Adipocyte (in vitro differentiated cells): ENCODE measurements around the gene INHA.

Source experiments
- DNase-seq: peaks from one replicate; pipeline ENCODE4 v3.0.0-alpha.2; 2015; ENCODE audit warnings: low read depth
- H3K27me3 ChIP-seq: replicated peaks from 2 replicates; pipeline ENCODE4 v1.7.0; 2013; ENCODE audit warnings: mild to moderate bottlenecking, low read length, moderate library complexity; ENCODE audit not compliant: control insufficient read depth, insufficient read depth
- H3K36me3 ChIP-seq: 2 replicates; pipeline ENCODE4 v1.7.0; 2013; ENCODE audit warnings: low read length, mild to moderate bottlenecking, moderate library complexity; ENCODE audit not compliant: control insufficient read depth, insufficient read depth, severe bottlenecking
- H3K4me1 ChIP-seq: 2 replicates; pipeline ENCODE4 v1.7.0; 2013; ENCODE audit warnings: mild to moderate bottlenecking, low read length, moderate library complexity; ENCODE audit not compliant: control insufficient read depth, insufficient read depth
- H3K4me3 ChIP-seq: 2 replicates; pipeline ENCODE4 v1.7.0; 2013; ENCODE audit warnings: mild to moderate bottlenecking, low read length, moderate library complexity
- H3K9ac ChIP-seq: 2 replicates; pipeline ENCODE4 v1.7.0; 2013; ENCODE audit warnings: mild to moderate bottlenecking, low read length, moderate library complexity
- H3K9me3 ChIP-seq: 2 replicates; pipeline ENCODE4 v1.7.0; 2013; ENCODE audit warnings: mild to moderate bottlenecking, low read length, moderate library complexity; ENCODE audit not compliant: control insufficient read depth

INHA gene

DNA sequence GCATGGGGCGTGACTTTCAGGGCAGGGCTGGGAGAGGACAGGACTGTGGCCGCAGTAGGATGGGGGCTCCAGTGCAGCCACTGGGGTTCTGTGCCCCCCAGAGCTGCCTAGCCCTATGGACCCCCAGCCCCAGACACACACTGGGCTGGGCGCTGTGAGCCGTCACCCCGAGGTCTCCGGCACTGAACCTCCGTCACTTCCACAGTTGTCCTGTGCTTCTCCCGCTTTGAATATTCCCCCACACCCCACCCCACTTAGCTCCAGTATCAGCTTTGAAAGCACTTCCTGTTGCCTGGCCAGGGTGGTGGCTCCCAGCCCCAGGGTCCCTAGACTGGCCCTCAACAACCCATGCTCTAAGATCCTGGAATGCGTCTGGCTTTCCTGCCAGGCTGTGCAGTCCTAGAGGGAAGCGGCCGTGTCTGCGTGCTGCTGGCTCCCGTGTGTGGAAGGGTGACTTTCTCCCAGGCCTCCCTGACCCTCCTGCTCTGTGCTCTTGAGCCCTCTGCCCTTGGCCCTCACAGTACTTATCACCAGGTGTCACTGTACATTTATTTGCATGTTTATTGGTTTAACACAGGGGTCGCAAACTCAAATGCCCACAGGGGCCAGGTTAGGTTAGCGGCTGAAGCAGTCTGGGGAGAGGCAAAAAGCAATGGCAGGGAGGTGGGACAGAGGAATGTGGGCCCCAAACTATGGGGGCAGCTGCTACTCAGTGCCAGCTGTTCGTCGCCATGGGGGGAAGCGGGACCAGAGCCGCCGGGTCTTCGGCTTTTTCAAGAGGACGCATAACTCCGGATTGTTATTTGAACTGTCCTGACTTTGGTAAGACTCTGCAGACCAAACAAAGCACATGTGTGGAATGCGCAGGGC lies 10.7 kb upstream of the INHA start:
- DNase-seq = no peak
- peak overlapping the region; percentile 25 for H3K9ac ChIP-seq
- no peaks in the 10 kb centered on the region for H3K9me3 ChIP-seq
- H3K4me1 ChIP-seq = peaks cover 22% of the 10 kb centered on the region
- H3K4me3 ChIP-seq = no peak overlapping the region
- peaks cover 21% of the 10 kb centered on the region for H3K36me3 ChIP-seq
- H3K27me3 ChIP-seq = no peaks in the 10 kb centered on the region

DNA sequence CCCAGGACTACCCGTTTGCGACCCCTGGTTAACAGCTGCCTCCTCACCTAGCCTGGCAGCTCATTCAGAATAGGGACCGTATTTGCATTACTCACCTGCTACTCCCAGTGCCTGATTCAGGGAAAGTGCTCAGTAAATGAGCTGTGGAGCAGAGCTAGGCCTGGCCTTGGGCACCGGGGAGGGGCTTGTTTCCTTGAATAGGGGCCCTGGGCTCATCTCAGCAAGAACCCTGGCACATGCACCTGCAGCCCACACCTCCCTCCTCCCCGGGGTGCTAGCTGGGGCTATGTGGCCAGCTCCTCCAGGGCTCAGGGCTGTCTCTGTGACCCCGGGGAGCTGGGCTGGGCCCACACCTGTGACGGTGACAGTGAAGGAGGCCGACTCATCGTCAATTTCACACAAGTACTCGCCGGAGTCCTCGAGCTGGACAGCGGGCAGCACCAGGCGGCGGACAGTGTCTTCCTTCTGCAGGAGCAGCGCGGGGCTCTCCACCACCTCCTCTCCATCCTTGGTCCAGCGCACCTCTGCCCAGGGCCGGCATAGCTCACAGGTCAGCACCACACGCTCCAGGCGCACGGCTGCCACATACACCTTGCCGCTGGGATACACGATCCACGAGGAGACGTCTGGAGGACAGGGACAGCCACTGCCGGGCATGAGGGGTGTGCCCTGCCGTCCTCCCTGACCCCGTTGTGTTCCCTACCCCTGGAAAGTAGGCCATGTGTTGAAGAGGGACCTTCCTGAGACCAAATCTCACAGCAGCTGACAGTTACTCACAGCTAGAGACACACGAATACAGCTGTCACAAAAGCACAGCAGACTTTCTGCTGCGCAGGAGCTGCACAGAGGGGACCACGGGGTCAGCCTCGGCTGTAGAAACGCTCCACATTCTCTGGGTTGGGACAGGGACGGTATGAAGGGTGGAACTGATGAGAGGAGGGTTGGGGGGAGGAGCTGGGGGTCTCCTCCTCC lies 9.8 kb upstream of the INHA start:
- Histone ChIP-seq H3K9ac (no peak overlapping the region), H3K27me3 (no peaks in the 10 kb centered on the region), H3K4me3 (no peak overlapping the region), H3K36me3 (peaks cover 31% of the 10 kb centered on the region), H3K4me1 (peaks cover 22% of the 10 kb centered on the region), H3K9me3 (no peaks in the 10 kb centered on the region)
- DNase-seq = no peak

DNA sequence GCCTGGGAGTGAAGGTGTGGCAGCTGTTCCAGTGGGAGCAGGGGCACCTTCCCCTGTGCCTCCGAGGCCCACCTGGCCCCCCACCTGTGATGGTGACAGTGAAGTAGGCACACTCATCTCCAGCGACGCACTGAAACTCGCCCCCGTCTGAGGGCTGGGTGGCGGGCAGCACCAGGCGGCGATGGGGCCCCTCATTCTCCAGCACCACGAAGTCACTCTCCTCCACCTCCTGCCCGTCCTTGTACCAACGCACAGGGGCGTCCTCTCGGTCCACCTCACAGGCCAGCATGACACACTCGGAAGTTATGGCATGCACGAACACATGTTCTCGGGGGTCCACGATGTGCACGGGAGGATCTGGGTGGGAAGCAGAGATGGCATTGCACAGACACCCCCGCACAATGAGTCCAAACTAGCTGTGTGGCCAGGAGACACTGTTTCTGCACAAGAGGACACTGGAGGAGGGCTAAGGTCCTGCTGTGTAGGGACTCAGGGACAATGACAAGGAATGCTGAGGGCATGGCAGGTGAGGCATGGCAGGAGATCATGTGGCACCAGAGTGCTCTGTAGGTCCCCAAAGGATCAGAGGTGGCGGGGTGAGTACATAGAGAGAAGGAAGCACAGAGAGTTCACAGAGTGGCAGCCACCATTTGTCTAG lies 8.7 kb upstream of the INHA start:
- H3K36me3 ChIP-seq = peaks cover 38% of the 10 kb centered on the region
- no peak for DNase-seq

DNA sequence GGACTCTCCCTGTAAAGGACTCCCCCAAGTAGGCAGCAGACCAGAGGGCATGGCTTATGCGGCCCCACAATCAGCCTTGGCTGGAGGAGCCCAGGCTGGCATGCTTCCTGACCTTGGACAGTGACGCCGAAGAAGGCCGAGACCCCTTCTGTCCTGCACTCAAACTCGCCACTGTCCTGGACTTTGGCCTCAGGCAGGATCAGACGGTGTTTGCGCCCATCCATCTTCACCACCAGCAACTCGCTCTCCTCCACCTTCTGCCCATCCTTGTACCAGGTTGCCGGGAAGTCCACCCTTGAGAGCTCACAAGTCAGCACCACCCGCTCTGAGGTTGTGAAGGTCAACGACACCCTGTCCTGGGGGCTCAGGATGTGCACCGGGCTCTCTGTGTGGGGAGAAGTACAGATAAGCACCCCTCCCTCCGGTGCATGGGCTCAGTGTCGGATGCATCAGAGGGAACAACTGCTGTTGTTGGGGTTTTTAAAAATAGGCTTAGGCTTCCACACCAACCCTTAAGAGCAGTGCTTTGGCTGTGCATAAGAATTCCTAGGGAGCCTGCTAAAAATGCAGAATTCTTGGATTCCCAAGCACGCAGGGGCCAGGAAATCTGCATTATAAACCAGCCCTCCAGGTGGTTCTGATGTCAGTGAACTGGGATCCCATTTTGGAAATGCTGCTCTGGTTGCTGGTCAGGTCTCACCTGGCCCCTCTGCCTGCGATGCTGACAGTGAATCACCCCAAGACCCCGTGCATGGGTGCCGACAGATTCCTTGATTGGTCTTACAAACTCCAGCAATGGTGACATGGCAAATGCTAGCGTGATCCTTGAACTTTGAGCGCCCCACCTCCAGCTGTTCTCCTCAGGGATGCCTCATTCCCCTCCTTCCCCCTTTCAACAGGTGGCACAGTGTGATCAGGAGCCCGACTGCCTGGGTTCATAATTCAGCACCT lies 6.7 kb upstream of the INHA start:
- Histone ChIP-seq H3K9ac (no peak overlapping the region), H3K4me3 (no peak overlapping the region), H3K9me3 (no peaks in the 10 kb centered on the region), H3K4me1 (peaks cover 22% of the 10 kb centered on the region), H3K27me3 (no peaks in the 10 kb centered on the region), H3K36me3 (peaks cover 49% of the 10 kb centered on the region)
- DNase-seq = no peak

More for the DNA sequence above, 8.7 kb upstream of the INHA start:
- no peak overlapping the region for H3K9ac ChIP-seq
- peaks cover 22% of the 10 kb centered on the region for H3K4me1 ChIP-seq
- H3K9me3 ChIP-seq = no peaks in the 10 kb centered on the region
- H3K27me3 ChIP-seq = no peaks in the 10 kb centered on the region
- H3K4me3 ChIP-seq = no peak overlapping the region

DNA sequence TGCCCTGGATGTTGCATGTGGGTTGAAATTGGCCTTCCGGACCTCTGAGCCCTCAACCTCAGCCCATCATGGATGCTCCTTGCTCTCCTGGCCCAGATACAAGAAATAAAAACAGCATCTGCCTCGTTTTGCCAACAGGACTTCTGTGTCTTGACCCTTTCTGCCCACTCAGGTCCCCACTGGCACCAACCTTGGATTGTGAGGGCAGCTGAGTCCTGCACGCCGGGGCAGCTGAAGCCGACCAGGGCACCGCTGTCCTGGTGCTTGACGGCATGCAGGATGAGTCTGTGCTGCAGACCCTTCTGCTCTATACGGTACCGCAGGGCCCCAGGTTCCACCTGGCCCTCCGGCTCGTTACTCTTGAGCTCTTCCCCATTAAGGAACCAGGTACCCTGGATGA lies 5.5 kb upstream of the INHA start:
- no peak for DNase-seq
- no peaks in the 10 kb centered on the region for H3K27me3 ChIP-seq
- H3K4me1 ChIP-seq = peaks cover 14% of the 10 kb centered on the region
- no peak overlapping the region for H3K4me3 ChIP-seq
- peaks cover 49% of the 10 kb centered on the region for H3K36me3 ChIP-seq
- no peak overlapping the region for H3K9ac ChIP-seq
- H3K9me3 ChIP-seq = no peaks in the 10 kb centered on the region

DNA sequence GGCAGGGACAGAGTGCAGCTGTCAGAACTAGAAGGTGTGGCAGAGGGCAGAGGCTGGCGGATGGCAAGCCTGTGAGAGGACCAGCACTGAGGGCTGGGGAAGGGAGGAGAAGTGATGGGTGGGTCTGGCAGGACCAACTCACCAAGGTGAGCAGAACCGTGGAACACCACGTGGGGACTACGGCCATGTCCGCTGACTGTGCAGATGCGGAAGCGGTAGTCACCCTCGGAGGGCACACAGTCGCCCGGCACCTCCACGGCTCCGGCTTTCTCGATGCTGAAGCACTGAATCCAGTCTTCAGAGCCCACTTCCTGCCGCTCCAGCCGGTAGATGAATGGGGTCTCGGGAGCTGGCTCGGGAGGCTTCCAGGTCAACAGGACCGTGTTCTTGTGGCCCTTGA lies 5.0 kb upstream of the INHA start:
- H3K9ac ChIP-seq = no peak overlapping the region
- H3K36me3 ChIP-seq = peaks cover 49% of the 10 kb centered on the region
- no peak for DNase-seq
- H3K4me3 ChIP-seq = no peak overlapping the region
- no peaks in the 10 kb centered on the region for H3K27me3 ChIP-seq
- peaks cover 19% of the 10 kb centered on the region for H3K4me1 ChIP-seq
- H3K9me3 ChIP-seq = no peaks in the 10 kb centered on the region

DNA sequence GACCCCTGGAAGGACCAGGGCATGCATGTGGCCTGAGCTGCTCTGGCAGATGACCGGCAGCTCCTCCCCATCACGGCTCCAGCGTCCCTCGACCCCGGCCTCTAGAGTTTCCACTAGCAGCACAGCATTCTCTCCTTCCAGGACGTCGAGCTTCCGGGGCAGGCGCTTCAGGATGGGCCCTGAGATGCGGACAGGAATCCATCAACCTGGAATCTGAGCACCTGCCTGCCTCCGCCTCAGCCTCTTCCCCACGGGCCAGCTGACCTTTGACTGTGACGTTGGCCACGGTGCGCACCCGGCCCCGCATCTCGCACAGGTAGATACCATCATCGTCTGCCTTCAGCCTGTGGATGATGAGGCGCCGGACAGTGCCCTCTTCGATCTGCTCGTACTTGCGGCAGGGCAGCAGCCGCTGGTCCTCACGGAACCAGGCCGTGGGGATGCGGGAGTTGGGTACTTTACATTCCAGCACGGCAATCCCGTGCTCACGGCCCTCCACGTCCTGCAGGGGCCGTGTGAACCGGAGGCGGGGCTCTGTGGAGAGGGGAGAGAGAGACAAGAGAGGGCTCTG lies 4.2 kb upstream of the INHA start:
- peaks cover 49% of the 10 kb centered on the region for H3K36me3 ChIP-seq
- no peak for DNase-seq

DNA sequence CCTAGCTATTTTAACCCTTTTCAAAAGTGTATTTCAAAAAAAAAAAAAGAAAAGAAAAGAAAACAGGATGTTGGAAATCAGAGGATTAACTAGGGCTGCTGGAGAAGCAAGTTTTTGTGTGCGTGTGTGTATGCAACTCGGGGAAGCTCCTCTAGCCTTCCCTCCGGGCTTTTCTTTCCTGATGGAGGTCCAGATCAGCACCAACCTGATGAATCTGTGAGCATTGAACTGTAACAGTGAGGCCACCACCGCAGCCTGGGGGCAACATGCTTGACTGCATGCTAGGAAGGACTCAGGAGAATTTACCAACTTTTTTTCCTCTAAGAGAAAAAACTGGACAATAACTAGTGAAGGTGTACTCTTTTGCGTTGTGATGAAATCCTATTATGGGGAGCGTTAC lies 3.1 kb upstream of the INHA start:
- peaks cover 19% of the 10 kb centered on the region for H3K4me1 ChIP-seq
- H3K9ac ChIP-seq = no peak overlapping the region
- H3K9me3 ChIP-seq = no peaks in the 10 kb centered on the region
- H3K27me3 ChIP-seq = no peaks in the 10 kb centered on the region
- DNase-seq = peak; percentile 30
- H3K4me3 ChIP-seq = peak overlapping the region; percentile 83
- H3K36me3 ChIP-seq = peaks cover 41% of the 10 kb centered on the region

More for the DNA sequence above, 4.2 kb upstream of the INHA start:
- Histone ChIP-seq H3K4me1 (peaks cover 19% of the 10 kb centered on the region), H3K9ac (no peak overlapping the region), H3K27me3 (no peaks in the 10 kb centered on the region), H3K9me3 (no peaks in the 10 kb centered on the region), H3K4me3 (no peak overlapping the region)

DNA sequence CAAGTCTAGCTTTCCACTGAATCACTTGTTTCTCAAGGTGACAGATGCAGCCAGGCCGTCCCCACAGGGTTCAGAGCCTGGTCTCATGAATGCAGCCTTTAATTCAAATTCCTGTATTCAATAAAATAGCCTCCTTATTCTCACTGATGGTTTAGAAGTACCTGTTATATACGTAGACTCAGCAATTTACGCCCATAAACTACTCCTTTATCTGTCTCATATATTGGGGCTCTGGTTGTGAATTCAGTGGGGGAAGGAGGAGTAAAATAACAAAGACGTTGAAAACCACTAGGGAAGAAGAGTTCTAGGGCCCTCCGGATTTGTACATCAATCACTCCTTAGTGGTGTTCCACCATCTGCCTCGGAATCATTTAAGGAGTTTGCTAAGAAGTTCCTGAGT lies 2.5 kb upstream of the INHA start:
- H3K4me3 ChIP-seq = peak overlapping the region; percentile 83

More for the DNA sequence above, 2.5 kb upstream of the INHA start:
- DNase-seq = no peak
- Histone ChIP-seq H3K27me3 (no peaks in the 10 kb centered on the region), H3K4me1 (peaks cover 19% of the 10 kb centered on the region), H3K9me3 (no peaks in the 10 kb centered on the region), H3K9ac (peak overlapping the region; percentile 95), H3K36me3 (peaks cover 35% of the 10 kb centered on the region)
